GM23248 (cell line): ENCODE measurements around the gene CNIH2.

ENCODE experiments used
- EZH2 ChIP-seq: fragments of 200-600 bp; sonication (generic); IDR thresholded peaks from 2 replicates; pipeline ENCODE4 v1.6.1; 2018; ENCODE audit warnings: antibody characterized with exemption, mild to moderate bottlenecking; ENCODE audit not compliant: insufficient read depth, poor library complexity, severe bottlenecking
- EZH2phosphoT487 ChIP-seq: fragments of 200-600 bp; sonication (generic); IDR thresholded peaks from 2 replicates; pipeline ENCODE4 v1.6.1; 2018; ENCODE audit warnings: antibody characterized with exemption, moderate library complexity, mild to moderate bottlenecking, low read depth; ENCODE audit not compliant: insufficient read depth

DNA sequence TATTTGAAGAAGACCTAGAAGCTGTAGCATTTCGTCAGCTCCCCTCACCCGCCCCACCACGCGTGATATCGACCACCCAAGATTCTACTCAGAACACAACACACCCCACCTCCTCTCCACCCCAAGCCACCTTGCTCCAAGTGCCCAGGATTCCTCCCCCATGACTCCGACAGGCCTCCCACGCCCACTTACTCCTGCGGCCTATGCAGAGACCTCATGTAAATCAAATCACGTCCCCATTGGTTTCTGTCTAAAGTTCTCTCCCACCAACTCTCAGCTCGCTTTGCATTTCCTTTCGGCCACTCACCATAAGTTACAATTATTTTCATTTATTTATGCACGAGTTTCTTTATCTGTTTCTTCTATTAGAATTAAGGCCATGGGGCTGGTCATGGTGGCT lies 24.7 kb downstream of the CNIH2 start:
- TF ChIP-seq EZH2 (no peak), EZH2phosphoT487 (no peak)
